BJ (cell line): ENCODE results near the gene BOD1. TPM values are rescaled to one million over a fixed set of nuclear protein-coding genes. Genes with fewer than 3 reads are reported as not detected.

Experiments
- CTCF ChIA-PET: fragments of 350-600 bp; formaldehyde crosslinking; extraction: SDS; loops from one replicate; lab custom pipeline; 2021; ENCODE audit warnings: antibody characterized with exemption, inconsistent platforms; lab: Yijun Ruan, JAX
- POLR2A ChIA-PET: fragments of 300-600 bp; sonication (Branson Sonifier 250); formaldehyde crosslinking; extraction: SDS; loops from one replicate; lab custom pipeline; 2021; ENCODE audit warnings: antibody characterized with exemption; lab: Charles Lee
- DNase-seq: peaks from one replicate; pipeline ENCODE4 v3.0.0-alpha.2; 2011; ENCODE audit warnings: low read depth
- H3K27me3 ChIP-seq: 2 replicates; pipeline ENCODE4 v1.6.0; 2011; ENCODE audit warnings: low read length; ENCODE audit not compliant: control insufficient read depth, insufficient read depth
- H3K36me3 ChIP-seq: 2 replicates; pipeline ENCODE4 v1.5.1; 2011; ENCODE audit warnings: low read length; ENCODE audit not compliant: control insufficient read depth, insufficient read depth
- H3K4me3 ChIP-seq: 2 replicates; pipeline ENCODE4 v1.5.1; 2011; ENCODE audit warnings: low read depth, mild to moderate bottlenecking, control low read depth, low read length
- CTCF ChIP-seq: IDR thresholded peaks from 2 replicates; pipeline ENCODE4 v1.5.1; 2011; ENCODE audit warnings: low read depth, mild to moderate bottlenecking, control low read depth, inconsistent platforms, low read length, moderate library complexity; ENCODE audit not compliant: insufficient read depth
- polyA plus RNA-seq: library from polyadenylated mRNA; depleted of rRNA; stranded (reverse); fragments of >200 nt; gene quantifications from 2 replicates; pipeline ENCODE4 v1.2.3, GENCODE V29; 2011

BOD1 gene
- polyA plus RNA-seq, 1 experiment, result 51.5 TPM

- H3K4me3 ChIP-seq, result no peak overlapping the region
- H3K27me3 ChIP-seq, result no peaks in the 10 kb centered on the region
- DNase-seq, result no peak
- CTCF ChIA-PET, result interaction anchor here (1.5 to 12.9 kb wide), 2 partner anchors 350 to 697 kb away, joined by 4 to 150 read pairs; no protein-coding TSS in a partner anchor
- no peaks in the 10 kb centered on the region for H3K36me3 ChIP-seq
- POLR2A ChIA-PET, result no interaction called here
- no peak for TF ChIP-seq CTCF
These were observed 4.3 kb upstream of the BOD1 start for GRCh38 chr5:173620784-173621183.

GRCh38 chr5:173618927-173619519 is 2.6 kb upstream of the BOD1 start:
- no peak overlapping the region for H3K4me3 ChIP-seq
- POLR2A ChIA-PET, result no interaction called here
- no peak for DNase-seq
- H3K27me3 ChIP-seq, result no peaks in the 10 kb centered on the region
- TF ChIP-seq CTCF, result peak; percentile 69
- no peaks in the 10 kb centered on the region for H3K36me3 ChIP-seq
- CTCF ChIA-PET, result interaction anchor here (0.8 to 12.9 kb wide), 12 partner anchors 9 to 693 kb away, joined by 3 to 150 read pairs (median 6); no protein-coding TSS in a partner anchor

- peak; percentile 83 for TF ChIP-seq CTCF
- Histone ChIP-seq H3K36me3 (peaks cover 5% of the 10 kb centered on the region; the same call in 1 of the 2 replicates), H3K4me3 (peak overlapping the region; percentile 65), H3K27me3 (no peaks in the 10 kb centered on the region)
- CTCF ChIA-PET, result interaction anchor here (0.9 to 12.9 kb wide), 22 partner anchors 9 to 909 kb away, joined by 3 to 150 read pairs (median 4); no protein-coding TSS in a partner anchor
- POLR2A ChIA-PET, result interaction anchor here (0.8 kb wide), 1 partner anchor 286 kb away, joined by 5 read pairs; no protein-coding TSS in a partner anchor
- DNase-seq, result peak; percentile 20
These were observed 420 bp downstream of the BOD1 start for GRCh38 chr5:173615884-173616576.

GRCh38 chr5:173614591-173614990 is 1.9 kb downstream of the BOD1 start:
- POLR2A ChIA-PET, result interaction anchor here (0.6 kb wide), 1 partner anchor 294 kb away, joined by 18 read pairs; no protein-coding TSS in a partner anchor
- H3K27me3 ChIP-seq, result no peaks in the 10 kb centered on the region
- no peak for DNase-seq
- no peak for TF ChIP-seq CTCF
- H3K36me3 ChIP-seq, result peaks cover 7% of the 10 kb centered on the region
- no peak overlapping the region for H3K4me3 ChIP-seq
- CTCF ChIA-PET, result interaction anchor here (1.2 to 12.9 kb wide), 6 partner anchors 7 to 370 kb away, joined by 4 to 150 read pairs (median 6); no protein-coding TSS in a partner anchor
